ENCODE data around the gene GMEB2.

Gene GMEB2

DNA sequence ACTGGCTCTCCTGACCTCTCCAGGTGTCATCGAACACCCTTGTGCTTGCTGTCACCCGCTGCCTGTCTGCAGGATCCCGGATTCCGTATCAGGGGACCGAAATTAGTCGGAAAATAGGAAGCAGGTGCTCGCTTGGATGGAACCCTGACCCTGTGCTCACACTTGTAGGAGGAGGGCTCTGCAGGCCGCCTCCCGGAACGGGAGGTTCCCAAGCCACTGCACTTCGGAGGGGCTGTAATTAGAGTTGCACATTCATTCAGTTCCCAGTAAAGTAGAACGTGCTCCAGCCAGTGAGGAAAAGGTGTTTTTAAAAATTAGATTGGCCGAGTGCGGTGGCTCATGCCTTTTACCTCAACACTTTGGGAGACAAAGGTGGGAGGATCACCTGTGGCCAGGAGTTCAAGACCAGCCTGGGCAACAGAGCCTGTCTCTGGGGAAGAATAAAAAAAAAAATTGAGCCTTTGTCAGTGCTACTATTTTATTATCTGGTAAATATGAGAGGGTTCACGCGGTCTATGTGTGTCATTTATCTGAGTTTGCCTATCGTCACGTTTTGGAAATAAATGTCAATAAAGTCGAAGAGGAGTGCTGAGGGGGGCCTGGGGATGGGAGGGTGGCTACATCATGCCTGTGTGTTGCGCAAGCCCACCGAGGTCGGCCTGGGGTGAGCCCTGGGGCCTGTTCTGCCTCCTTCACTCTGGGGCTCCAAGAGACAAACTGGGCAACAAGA, 1.5 kb upstream of the GMEB2 start:
- peak; percentile 26 for DNase-seq
- no peaks in the 10 kb centered on the region for H3K9me3 Mint-ChIP-seq
- peaks cover 21% of the 10 kb centered on the region for H3K36me3 Mint-ChIP-seq (ENCODE audit: low read depth)
- H3K4me3 Mint-ChIP-seq, result peak overlapping the region; percentile 85
- no peak for TF ChIP-seq CTCF (IDR thresholded peaks at IDR 0.05)
- H3K27ac Mint-ChIP-seq, result peak overlapping the region; percentile 94
- no peaks in the 10 kb centered on the region for H3K27me3 Mint-ChIP-seq (ENCODE audit: low read depth, poor library complexity)
- peaks cover 33% of the 10 kb centered on the region for H3K4me1 Mint-ChIP-seq

- H3K36me3 Mint-ChIP-seq (ENCODE audit: low read depth), result peaks cover 26% of the 10 kb centered on the region
- H3K4me1 Mint-ChIP-seq, result peaks cover 35% of the 10 kb centered on the region
- H3K9me3 Mint-ChIP-seq, result no peaks in the 10 kb centered on the region
- no peak for TF ChIP-seq CTCF (IDR thresholded peaks at IDR 0.05)
- H3K27ac Mint-ChIP-seq, result peak overlapping the region; percentile 94
- H3K4me3 Mint-ChIP-seq, result peak overlapping the region; percentile 85
- peaks cover 2% of the 10 kb centered on the region for H3K27me3 Mint-ChIP-seq (ENCODE audit: low read depth, poor library complexity)
- no peak for DNase-seq
Observed at GRCh38 chr20:63627751-63628245, 897 bp upstream of the GMEB2 start.

- peaks cover 39% of the 10 kb centered on the region for H3K4me1 Mint-ChIP-seq
- H3K4me3 Mint-ChIP-seq, result peak overlapping the region; percentile 85
- H3K27me3 Mint-ChIP-seq (ENCODE audit: low read depth, poor library complexity), result peaks cover 3% of the 10 kb centered on the region
- no peak for DNase-seq
- no peak overlapping the region for H3K27ac Mint-ChIP-seq
- H3K36me3 Mint-ChIP-seq (ENCODE audit: low read depth), result peaks cover 32% of the 10 kb centered on the region
- TF ChIP-seq CTCF (IDR thresholded peaks at IDR 0.05), result no peak
- H3K9me3 Mint-ChIP-seq, result no peaks in the 10 kb centered on the region
Observed at GRCh38 chr20:63627129-63627750, 339 bp upstream of the GMEB2 start.

DNA sequence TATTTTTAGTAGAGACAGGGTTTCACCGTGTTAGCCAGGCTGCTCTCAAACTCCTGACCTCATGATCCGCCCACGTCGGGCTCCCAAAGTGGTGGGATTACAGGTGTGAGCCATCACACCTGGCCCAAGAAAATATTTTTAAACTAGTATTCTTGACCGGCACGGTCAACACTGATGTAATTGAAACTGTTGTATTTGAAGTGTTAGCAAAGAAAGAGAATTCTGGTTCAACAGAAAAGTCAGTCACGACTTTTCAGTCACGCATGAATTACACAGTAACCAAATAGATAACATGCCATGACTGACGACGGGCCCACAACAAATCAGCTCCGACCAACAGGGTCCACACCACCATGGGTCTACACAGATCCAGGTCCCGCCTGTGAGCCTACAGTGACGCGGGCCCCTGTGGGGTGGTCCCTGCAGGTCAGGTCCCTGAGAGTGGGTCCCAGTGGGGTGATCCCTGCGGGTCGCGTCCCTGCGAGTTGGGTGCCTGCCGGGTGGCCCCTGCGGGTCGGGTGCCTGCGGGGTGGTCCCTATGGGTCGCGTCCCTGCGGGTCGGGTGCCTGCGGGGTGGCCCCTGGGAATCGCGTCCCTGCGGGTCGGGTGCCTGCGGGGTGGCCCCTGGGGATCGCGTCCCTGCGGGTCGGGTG, 1.0 kb downstream of the GMEB2 start:
- no peak for TF ChIP-seq CTCF (IDR thresholded peaks at IDR 0.05)
- Mint-ChIP-seq H3K36me3 (ENCODE audit: low read depth) (peaks cover 39% of the 10 kb centered on the region), H3K9me3 (no peaks in the 10 kb centered on the region), H3K4me1 (peaks cover 34% of the 10 kb centered on the region), H3K27ac (peak overlapping the region; percentile 39), H3K27me3 (ENCODE audit: low read depth, poor library complexity) (peaks cover 3% of the 10 kb centered on the region), H3K4me3 (peak overlapping the region; percentile 79)
- no peak for DNase-seq

- Mint-ChIP-seq H3K4me1 (peaks cover 38% of the 10 kb centered on the region), H3K27ac (peak overlapping the region; percentile 48), H3K4me3 (no peak overlapping the region), H3K36me3 (ENCODE audit: low read depth) (peaks cover 39% of the 10 kb centered on the region), H3K9me3 (no peaks in the 10 kb centered on the region), H3K27me3 (ENCODE audit: low read depth, poor library complexity) (peaks cover 3% of the 10 kb centered on the region)
- no peak for TF ChIP-seq CTCF (IDR thresholded peaks at IDR 0.05)
- no peak for DNase-seq
Observed at GRCh38 chr20:63624486-63624885, 2.4 kb downstream of the GMEB2 start.

All from nephron progenitor cell (in vitro differentiated cells).